ENCODE data around the gene SUSD3. TPM values are rescaled to one million over a fixed set of nuclear protein-coding genes. Genes with fewer than 3 reads are reported as not detected.
A peak's percentile ranks its signal among the peaks of the same experiment; 100 is the strongest.

Gene SUSD3
- total RNA-seq, 1 experiment from 2014 or later: 9.0 TPM

GRCh38 chr9:93010704-93011103 lies 47.8 kb upstream of the SUSD3 start:
- H3K27me3 ChIP-seq (ENCODE audit: insufficient read depth, low read length): no peaks in the 10 kb centered on the region
- H2BK12ac ChIP-seq (ENCODE audit: insufficient read length, low read depth, low read length): no peak overlapping the region
- H4K5ac ChIP-seq (ENCODE audit: insufficient read length, low read depth, low read length): no peak overlapping the region
- no peak overlapping the region for H3K14ac ChIP-seq (ENCODE audit: insufficient read depth, low read length)
- no peak overlapping the region for H3K27ac Mint-ChIP-seq
- H3K4me3 Mint-ChIP-seq: no peak overlapping the region
- H3K9me3 Mint-ChIP-seq: no peaks in the 10 kb centered on the region
- no peak overlapping the region for H3K9ac ChIP-seq (ENCODE audit: extremely low read depth, insufficient read length, low read length)
- no peaks in the 10 kb centered on the region for H3K9me3 ChIP-seq (ENCODE audit: control insufficient read depth, low read depth, low read length)
- no peaks in the 10 kb centered on the region for H3K4me1 ChIP-seq (ENCODE audit: insufficient read depth, low read length)
- no peaks in the 10 kb centered on the region for H4K20me1 ChIP-seq (ENCODE audit: control insufficient read depth, insufficient read depth, insufficient read length)
- H3T11ph ChIP-seq (ENCODE audit: low read length): no peak overlapping the region
- H3K18ac ChIP-seq (ENCODE audit: insufficient read length, low read depth, low read length): no peak overlapping the region
- H3K23me2 ChIP-seq (ENCODE audit: insufficient read length, low read depth, low read length, poor library complexity, severe bottlenecking): no peaks in the 10 kb centered on the region
- peaks cover 0 to 2% (median 0%) of the 10 kb centered on the region in 3 experiments; a peak in 1 of 7 replicates for H3K36me3 Mint-ChIP-seq (ENCODE audit: insufficient read depth in 1 of 3, low read depth in 3 of 3)
- DNase-seq: peak; percentile 27
- no peak overlapping the region for H4K91ac ChIP-seq (ENCODE audit: insufficient read length, low read depth, low read length)
- peaks cover 16 to 24% of the 10 kb centered on the region in 2 experiments for H3K4me1 Mint-ChIP-seq
- H3K23ac ChIP-seq (ENCODE audit: insufficient read length, low read depth, low read length): no peak overlapping the region
- no peaks in the 10 kb centered on the region; the same call in 1 of the 2 replicates for H3K27me3 Mint-ChIP-seq (ENCODE audit: low read depth)
- no CpG with 5 or more reads among the region's 4 CpGs for WGBS (ENCODE audit: extremely low coverage, insufficient read length, low lambda C conversion rate)
- no peak overlapping the region for H3K4me2 ChIP-seq (ENCODE audit: insufficient read depth, insufficient read length, low read length)
- H2BK120ac ChIP-seq (ENCODE audit: low read depth, low read length, poor library complexity, severe bottlenecking): no peak overlapping the region
- H3K56ac ChIP-seq (ENCODE audit: insufficient read length, low read depth, low read length): no peak overlapping the region
- H3K79me2 ChIP-seq (ENCODE audit: insufficient read depth, low read length): no peaks in the 10 kb centered on the region
- H3K79me1 ChIP-seq (ENCODE audit: insufficient read depth, low read depth, low read length, poor library complexity, severe bottlenecking): no peaks in the 10 kb centered on the region
- H2BK20ac ChIP-seq (ENCODE audit: low read depth, low read length, poor library complexity, severe bottlenecking): no peak overlapping the region
- TF ChIP-seq CTCF (conservative IDR thresholded peaks at IDR 0.05): peak; percentile 25; the same call in 2 of the 3 replicates
- no peak overlapping the region for H2BK15ac ChIP-seq (ENCODE audit: low read depth, low read length)
- no peak overlapping the region for H2BK5ac ChIP-seq (ENCODE audit: insufficient read length, low read length)
- H2AFZ ChIP-seq (ENCODE audit: low read length): no peak overlapping the region
- H2AK5ac ChIP-seq (ENCODE audit: insufficient read length, low read length): no peak overlapping the region
- no peak overlapping the region for H4K8ac ChIP-seq (replicated peaks; ENCODE audit: insufficient read length, low read depth, low read length)
- H3K27ac ChIP-seq (ENCODE audit: insufficient read length, low read depth, low read length): no peak overlapping the region
- no peak overlapping the region for H3K4ac ChIP-seq (ENCODE audit: low read depth, low read length)

All from H9 (cell line).